Prostate gland (tissue), 2 donors: ENCODE data around the gene ARSJ. TPM values are rescaled to one million over a fixed set of nuclear protein-coding genes. Genes with fewer than 3 reads are reported as not detected.
A peak's percentile ranks its signal among the peaks of the same experiment; 100 is the strongest.

Source experiments
- DNase-seq: peaks from one replicate; pipeline ENCODE4 v3.0.0-alpha.2; 2019; ENCODE audit warnings: low spot score
- H3K27ac ChIP-seq, 2 donors: fragments of 200-600 bp; sonication (generic); 2 replicates each; pipeline ENCODE4 v1.5.1; 2017 to 2019
- H3K27me3 ChIP-seq: fragments of 200-600 bp; sonication (generic); replicated peaks from 2 replicates; pipeline ENCODE4 v1.5.1; 2019; ENCODE audit not compliant: insufficient read depth
- H3K36me3 ChIP-seq, 2 donors: fragments of 200-600 bp; sonication (generic); 1 replicate in 1 of 2; 2 replicates in 1 of 2; pipeline versions ENCODE4 v1.5.1 to v1.8.1; 2017 to 2019
- H3K4me1 ChIP-seq: fragments of 200-600 bp; sonication (generic); replicated peaks from 2 replicates; pipeline ENCODE4 v1.5.1; 2019
- H3K4me3 ChIP-seq, 2 donors: fragments of 200-600 bp; sonication (generic); 2 replicates each; pipeline ENCODE4 v1.5.1; 2017 to 2019
- H3K9me3 ChIP-seq: fragments of 200-600 bp; sonication (generic); 2 replicates; pipeline ENCODE4 v1.5.1; 2017
- POLR2A ChIP-seq: fragments of 450-650 bp; IDR thresholded peaks from one replicate; pipeline ENCODE4 v1.6.1; 2016; ENCODE audit warnings: antibody characterized with exemption, mild to moderate bottlenecking
- POLR2AphosphoS5 ChIP-seq: sonication (generic); formaldehyde crosslinking; IDR thresholded peaks from one replicate; pipeline ENCODE4 v1.6.1; 2017; ENCODE audit warnings: antibody characterized with exemption
- WGBS: methylation state at CpG from one replicate; pipeline ENCODE4 v1.1.5; 2018; 5-methylcytosine and 5-hydroxymethylcytosine counted together
- intact Hi-C: fragments of 100-400 bp; cut with DNase I; formaldehyde crosslinking; loops from one replicate; pipeline ENCODE4 v1.14.2; 2022
- total RNA-seq, 2 donors: library from RNA; depleted of rRNA; stranded (reverse); fragments of >200 nt; gene quantifications; one replicate each; pipeline ENCODE4 v1.1.0, GENCODE V29; 2016
- TF ChIP-seq, protein P1 (sequence below), 4 experiments: fragments of 200-600 bp in 2 of 4; fragments of 450-650 bp in 2 of 4; sonication (generic) in 2 of 4; IDR thresholded peaks; 1 replicate in 3 of 4; 2 replicates in 1 of 4; pipeline ENCODE4 v1.5.1; 2016 to 2019; ENCODE audit warnings: antibody characterized with exemption in 4 of 4, mild to moderate bottlenecking in 2 of 4, moderate library complexity in 2 of 4

The ARSJ gene
- total RNA-seq, 2 donors from 2014 or later, result 8.8 to 12.5 TPM

DNA sequence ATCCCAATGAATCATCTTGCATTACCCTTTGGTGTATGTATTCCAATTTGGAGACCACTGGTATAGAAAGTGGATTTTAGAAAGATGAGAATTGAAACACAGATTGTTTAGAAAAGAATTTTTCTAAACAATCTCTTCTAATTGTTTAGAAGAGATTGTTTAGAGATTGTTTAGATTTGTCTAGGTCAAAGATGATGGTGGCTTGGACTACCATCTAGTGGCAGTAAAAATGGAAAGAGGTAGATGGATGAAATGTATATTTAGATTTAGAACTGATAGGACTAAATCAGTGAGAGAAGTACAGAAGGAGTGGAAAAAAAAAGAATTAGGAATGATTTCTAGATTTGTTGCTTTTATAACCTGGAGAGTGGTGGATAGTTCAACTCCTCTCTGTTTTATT, 70.6 kb downstream of the ARSJ start:
- intact Hi-C loops, result no loop called here
- DNase-seq, result no peak
- Histone ChIP-seq H3K4me3 (no peak overlapping the region), H3K27ac (no peak overlapping the region), H3K9me3 (no peaks in the 10 kb centered on the region), H3K4me1 (no peaks in the 10 kb centered on the region), H3K27me3 (no peaks in the 10 kb centered on the region), H3K36me3 (no peaks in the 10 kb centered on the region)
- TF ChIP-seq, protein P1, sequence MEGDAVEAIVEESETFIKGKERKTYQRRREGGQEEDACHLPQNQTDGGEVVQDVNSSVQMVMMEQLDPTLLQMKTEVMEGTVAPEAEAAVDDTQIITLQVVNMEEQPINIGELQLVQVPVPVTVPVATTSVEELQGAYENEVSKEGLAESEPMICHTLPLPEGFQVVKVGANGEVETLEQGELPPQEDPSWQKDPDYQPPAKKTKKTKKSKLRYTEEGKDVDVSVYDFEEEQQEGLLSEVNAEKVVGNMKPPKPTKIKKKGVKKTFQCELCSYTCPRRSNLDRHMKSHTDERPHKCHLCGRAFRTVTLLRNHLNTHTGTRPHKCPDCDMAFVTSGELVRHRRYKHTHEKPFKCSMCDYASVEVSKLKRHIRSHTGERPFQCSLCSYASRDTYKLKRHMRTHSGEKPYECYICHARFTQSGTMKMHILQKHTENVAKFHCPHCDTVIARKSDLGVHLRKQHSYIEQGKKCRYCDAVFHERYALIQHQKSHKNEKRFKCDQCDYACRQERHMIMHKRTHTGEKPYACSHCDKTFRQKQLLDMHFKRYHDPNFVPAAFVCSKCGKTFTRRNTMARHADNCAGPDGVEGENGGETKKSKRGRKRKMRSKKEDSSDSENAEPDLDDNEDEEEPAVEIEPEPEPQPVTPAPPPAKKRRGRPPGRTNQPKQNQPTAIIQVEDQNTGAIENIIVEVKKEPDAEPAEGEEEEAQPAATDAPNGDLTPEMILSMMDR (IDR thresholded peaks at IDR 0.05), result no peak
- TF ChIP-seq POLR2A (no peak), POLR2AphosphoS5 (no peak)

GRCh38 chr4:113907559-113907958, 71.9 kb downstream of the ARSJ start:
- intact Hi-C loops, result no loop called here
- no peaks in the 10 kb centered on the region for H3K27me3 ChIP-seq
- no peak for TF ChIP-seq POLR2AphosphoS5
- TF ChIP-seq POLR2A, result no peak
- TF ChIP-seq, protein P1 (IDR thresholded peaks at IDR 0.05), result no peak
- H3K36me3 ChIP-seq, result no peaks in the 10 kb centered on the region
- 100% methylated on average over 1 of the region's 1 CpG for WGBS
- no peak overlapping the region for H3K27ac ChIP-seq
- H3K9me3 ChIP-seq, result no peaks in the 10 kb centered on the region
- H3K4me1 ChIP-seq, result peaks cover 4% of the 10 kb centered on the region
- DNase-seq, result no peak
- no peak overlapping the region for H3K4me3 ChIP-seq

DNA sequence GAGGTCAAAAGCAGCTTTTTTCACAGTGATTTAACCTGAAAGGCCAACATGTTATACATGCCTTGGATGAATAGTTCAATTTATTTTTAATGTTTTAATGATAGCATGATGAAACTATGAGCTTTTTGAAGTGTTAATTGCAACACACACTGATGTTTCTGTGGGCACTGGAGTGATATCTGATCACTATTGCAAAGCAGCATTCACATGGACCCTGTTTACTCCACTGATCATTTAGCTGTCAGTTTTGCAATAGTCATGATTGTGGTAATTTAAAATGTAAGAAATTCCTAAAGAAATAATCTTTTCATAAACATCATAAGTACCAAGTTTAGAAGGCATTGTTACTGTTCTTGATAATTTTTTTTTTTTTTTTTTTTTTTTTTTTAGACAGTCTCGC, 74.1 kb downstream of the ARSJ start:
- Histone ChIP-seq H3K36me3 (no peaks in the 10 kb centered on the region), H3K9me3 (no peaks in the 10 kb centered on the region), H3K27ac (no peak overlapping the region), H3K4me3 (no peak overlapping the region), H3K4me1 (peaks cover 4% of the 10 kb centered on the region), H3K27me3 (no peaks in the 10 kb centered on the region)
- WGBS, result 90% methylated on average over 1 of the region's 1 CpG
- intact Hi-C loops, result no loop called here
- TF ChIP-seq POLR2A (no peak), POLR2AphosphoS5 (no peak)
- TF ChIP-seq, protein P1 (IDR thresholded peaks at IDR 0.05), result no peak
- no peak for DNase-seq

GRCh38 chr4:113904877-113905276, 74.6 kb downstream of the ARSJ start:
- Histone ChIP-seq H3K4me3 (no peak overlapping the region), H3K27me3 (no peaks in the 10 kb centered on the region), H3K27ac (no peak overlapping the region), H3K4me1 (peaks cover 4% of the 10 kb centered on the region), H3K36me3 (no peaks in the 10 kb centered on the region), H3K9me3 (no peaks in the 10 kb centered on the region)
- no peak for DNase-seq
- intact Hi-C loops, result no loop called here
- WGBS, result 82% methylated on average over 1 of the region's 1 CpG
- TF ChIP-seq, protein P1 (IDR thresholded peaks at IDR 0.05), result no peak
- no peak for TF ChIP-seq POLR2AphosphoS5

DNA sequence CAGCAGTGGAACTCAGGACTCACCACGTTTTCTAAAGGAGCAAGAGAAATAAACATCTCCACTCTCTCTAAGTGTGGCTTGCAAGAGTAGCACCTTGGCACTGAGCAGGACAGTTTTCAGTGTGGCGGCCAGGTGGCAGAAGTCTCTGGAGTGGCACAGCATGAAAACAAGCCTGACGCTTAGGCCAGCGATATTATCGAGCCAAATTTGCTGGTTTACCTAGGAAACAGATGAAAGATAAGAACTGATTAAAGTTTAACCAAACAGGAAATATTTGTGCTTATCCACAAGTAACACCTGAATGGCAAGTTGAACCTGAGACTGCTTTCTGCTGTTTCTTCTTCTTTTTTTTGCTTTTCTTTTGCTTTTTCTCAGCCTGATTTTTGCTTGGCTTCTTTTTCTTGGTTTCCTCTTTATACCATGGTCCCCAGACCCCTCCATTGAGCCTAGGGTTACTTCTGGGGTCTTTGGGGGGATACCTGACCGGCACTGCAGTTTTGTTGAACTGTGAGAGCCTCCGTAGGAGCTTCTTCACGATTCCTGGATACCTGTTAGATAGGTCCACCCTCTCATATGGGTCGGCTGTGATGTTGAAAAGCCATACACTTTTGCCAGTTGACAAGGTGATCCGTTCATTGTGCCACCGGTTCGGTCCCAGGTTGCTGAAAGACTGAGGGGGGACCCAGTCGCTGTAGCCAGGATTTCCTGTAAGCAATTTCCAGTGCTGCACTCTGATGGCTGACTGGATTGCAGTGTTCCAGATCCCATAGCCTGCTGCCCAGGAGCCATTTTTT, 77.3 kb downstream of the ARSJ start:
- Histone ChIP-seq H3K9me3 (no peaks in the 10 kb centered on the region), H3K36me3 (no peaks in the 10 kb centered on the region), H3K4me1 (peaks cover 4% of the 10 kb centered on the region), H3K27ac (peak overlapping the region; percentile 69 to 72), H3K27me3 (no peaks in the 10 kb centered on the region), H3K4me3 (no peak overlapping the region)
- intact Hi-C loops, result no loop called here
- 62% methylated on average over 13 of the region's 13 CpGs for WGBS
- TF ChIP-seq POLR2A (no peak), POLR2AphosphoS5 (peak; percentile 87)
- TF ChIP-seq, protein P1 (IDR thresholded peaks at IDR 0.05), result peak in 3 of 4 experiments; percentile 49 to 80 (median 68)
- DNase-seq, result peak; percentile 89
